HepG2 (cell line): ENCODE data around the gene CHID1. TPM values are rescaled to one million over a fixed set of nuclear protein-coding genes. Genes with fewer than 3 reads are reported as not detected.

Experiments used
- ARID5B ChIP-seq: IDR thresholded peaks from 2 replicates; pipeline ENCODE4 v1.4.0; 2020; ENCODE audit warnings: mild to moderate bottlenecking, missing genetic modification reagents
- HMGXB3 ChIP-seq: sonication (generic); formaldehyde crosslinking; IDR thresholded peaks from 2 replicates; pipeline ENCODE4 v1.4.0; 2020; ENCODE audit warnings: missing genetic modification reagents, borderline replicate concordance
- KAT7 ChIP-seq: IDR thresholded peaks from 2 replicates; pipeline ENCODE4 v1.6.1; 2018; ENCODE audit warnings: borderline replicate concordance, missing compliant biosample characterization
- MXD1 ChIP-seq: sonication (generic); formaldehyde crosslinking; IDR thresholded peaks from 2 replicates; pipeline ENCODE4 v1.4.0; 2020; ENCODE audit warnings: mild to moderate bottlenecking, missing genetic modification reagents
- PCBP1 ChIP-seq: fragments of 200-400 bp; formaldehyde crosslinking; IDR thresholded peaks from 2 replicates; pipeline ENCODE4 v1.6.1; 2017; ENCODE audit warnings: mild to moderate bottlenecking, low read depth, low read length, borderline replicate concordance
- ZBTB49 ChIP-seq: sonication (generic); formaldehyde crosslinking; IDR thresholded peaks from 2 replicates; pipeline ENCODE4 v1.4.0; 2020; ENCODE audit warnings: missing genetic modification reagents, borderline replicate concordance
- ZNF230 ChIP-seq: sonication (generic); formaldehyde crosslinking; IDR thresholded peaks from 2 replicates; pipeline ENCODE4 v1.4.0; 2020; ENCODE audit warnings: mild to moderate bottlenecking, missing genetic modification reagents
- ZNF431 ChIP-seq: sonication (generic); formaldehyde crosslinking; IDR thresholded peaks from 2 replicates; pipeline ENCODE4 v1.9.0; 2022; ENCODE audit warnings: missing genetic modification reagents, low read depth, mild to moderate bottlenecking, borderline replicate concordance
- polyA plus RNA-seq, 8 experiments: library from polyadenylated mRNA; depleted of rRNA in 3 of 8; stranded (reverse) in 7 of 8; unstranded in 1 of 8; fragments of >200 nt; fragmentation: Illumina TruSeq in 4 of 8; extraction: Trizol in 4 of 8; gene quantifications; 2 replicates each; pipeline versions ENCODE4 v1.2.1 to v1.2.3, GENCODE V29; 2011 to 2016; ENCODE audit warnings: low read depth in 4 of 8, missing spikeins in 1 of 8, mixed read lengths in 1 of 8; ENCODE audit not compliant: insufficient read depth in 1 of 8
- total RNA-seq, 5 experiments: library from RNA; depleted of rRNA; stranded (reverse); fragments of >200 nt; fragmentation: Illumina TruSeq; extraction: Trizol; gene quantifications; 2 replicates each; pipeline ENCODE4 v1.2.3, GENCODE V29; 2016; ENCODE audit warnings: low read depth in 1 of 5
- TF ChIP-seq, protein P1 (sequence below): sonication (generic); formaldehyde crosslinking; IDR thresholded peaks from 2 replicates; pipeline ENCODE4 v1.4.0; 2020; ENCODE audit warnings: missing genetic modification reagents

The CHID1 gene
- total and polyA plus RNA-seq, 2 of the 13 experiments (the other 11 are each of a cell fraction or from before 2014, with no cell fraction given) = 65.1 to 93.6 TPM

- TF ChIP-seq, protein P1, sequence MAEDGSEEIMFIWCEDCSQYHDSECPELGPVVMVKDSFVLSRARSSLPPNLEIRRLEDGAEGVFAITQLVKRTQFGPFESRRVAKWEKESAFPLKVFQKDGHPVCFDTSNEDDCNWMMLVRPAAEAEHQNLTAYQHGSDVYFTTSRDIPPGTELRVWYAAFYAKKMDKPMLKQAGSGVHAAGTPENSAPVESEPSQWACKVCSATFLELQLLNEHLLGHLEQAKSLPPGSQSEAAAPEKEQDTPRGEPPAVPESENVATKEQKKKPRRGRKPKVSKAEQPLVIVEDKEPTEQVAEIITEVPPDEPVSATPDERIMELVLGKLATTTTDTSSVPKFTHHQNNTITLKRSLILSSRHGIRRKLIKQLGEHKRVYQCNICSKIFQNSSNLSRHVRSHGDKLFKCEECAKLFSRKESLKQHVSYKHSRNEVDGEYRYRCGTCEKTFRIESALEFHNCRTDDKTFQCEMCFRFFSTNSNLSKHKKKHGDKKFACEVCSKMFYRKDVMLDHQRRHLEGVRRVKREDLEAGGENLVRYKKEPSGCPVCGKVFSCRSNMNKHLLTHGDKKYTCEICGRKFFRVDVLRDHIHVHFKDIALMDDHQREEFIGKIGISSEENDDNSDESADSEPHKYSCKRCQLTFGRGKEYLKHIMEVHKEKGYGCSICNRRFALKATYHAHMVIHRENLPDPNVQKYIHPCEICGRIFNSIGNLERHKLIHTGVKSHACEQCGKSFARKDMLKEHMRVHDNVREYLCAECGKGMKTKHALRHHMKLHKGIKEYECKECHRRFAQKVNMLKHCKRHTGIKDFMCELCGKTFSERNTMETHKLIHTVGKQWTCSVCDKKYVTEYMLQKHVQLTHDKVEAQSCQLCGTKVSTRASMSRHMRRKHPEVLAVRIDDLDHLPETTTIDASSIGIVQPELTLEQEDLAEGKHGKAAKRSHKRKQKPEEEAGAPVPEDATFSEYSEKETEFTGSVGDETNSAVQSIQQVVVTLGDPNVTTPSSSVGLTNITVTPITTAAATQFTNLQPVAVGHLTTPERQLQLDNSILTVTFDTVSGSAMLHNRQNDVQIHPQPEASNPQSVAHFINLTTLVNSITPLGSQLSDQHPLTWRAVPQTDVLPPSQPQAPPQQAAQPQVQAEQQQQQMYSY (CRISPR knock-in tag) = peak; percentile 90
- TF ChIP-seq ZNF230 (CRISPR knock-in tag) (peak; percentile 82; the same call in 1 of the 2 replicates), HMGXB3 (CRISPR knock-in tag) (peak; percentile 65; the same call in 1 of the 2 replicates), MXD1 (peak; percentile 88), ZNF431 (CRISPR knock-in tag) (no peak; the same call in 1 of the 2 replicates), KAT7 (peak; percentile 50; the same call in 1 of the 2 replicates), ARID5B (CRISPR knock-in tag) (peak; percentile 18; the same call in 1 of the 2 replicates), PCBP1 (peak; percentile 53; the same call in 1 of the 2 replicates), ZBTB49 (CRISPR knock-in tag) (no peak)
These were observed 83.3 kb downstream of the CHID1 start (continued) for GRCh38 chr11:827146-827896.
